Measurements from ENCODE around the gene PDE8A.

- TF ChIP-seq POLR2A (IDR thresholded peaks at IDR 0.05), result peak in 1 of 4 donors; percentile 5
- TF ChIP-seq, protein P1, sequence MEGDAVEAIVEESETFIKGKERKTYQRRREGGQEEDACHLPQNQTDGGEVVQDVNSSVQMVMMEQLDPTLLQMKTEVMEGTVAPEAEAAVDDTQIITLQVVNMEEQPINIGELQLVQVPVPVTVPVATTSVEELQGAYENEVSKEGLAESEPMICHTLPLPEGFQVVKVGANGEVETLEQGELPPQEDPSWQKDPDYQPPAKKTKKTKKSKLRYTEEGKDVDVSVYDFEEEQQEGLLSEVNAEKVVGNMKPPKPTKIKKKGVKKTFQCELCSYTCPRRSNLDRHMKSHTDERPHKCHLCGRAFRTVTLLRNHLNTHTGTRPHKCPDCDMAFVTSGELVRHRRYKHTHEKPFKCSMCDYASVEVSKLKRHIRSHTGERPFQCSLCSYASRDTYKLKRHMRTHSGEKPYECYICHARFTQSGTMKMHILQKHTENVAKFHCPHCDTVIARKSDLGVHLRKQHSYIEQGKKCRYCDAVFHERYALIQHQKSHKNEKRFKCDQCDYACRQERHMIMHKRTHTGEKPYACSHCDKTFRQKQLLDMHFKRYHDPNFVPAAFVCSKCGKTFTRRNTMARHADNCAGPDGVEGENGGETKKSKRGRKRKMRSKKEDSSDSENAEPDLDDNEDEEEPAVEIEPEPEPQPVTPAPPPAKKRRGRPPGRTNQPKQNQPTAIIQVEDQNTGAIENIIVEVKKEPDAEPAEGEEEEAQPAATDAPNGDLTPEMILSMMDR (IDR thresholded peaks at IDR 0.05), result peak in 1 of 6 experiments; percentile 28
Observed at GRCh38 chr15:84981711-84982300, at the start of gene PDE8A.
